Activated CD8-positive, alpha-beta memory T cell treated with anti-CD3 and anti-CD28 coated beads for 48 hours (primary cell): ENCODE measurements around the gene PEAK1.
"Not testable (repeated sequence)": the region's sequence is repeated elsewhere in the genome, so short reads cannot be mapped to it uniquely, and the experiment has no call there.

Experiments used
- DNase-seq, 3 experiments: peaks; one replicate each; pipeline ENCODE4 v3.0.0-alpha.2; 2020; ENCODE audit warnings: low read depth in 2 of 3, low spot score in 2 of 3

The PEAK1 gene

GRCh38 chr15:77181305-77182074 lies 238.4 kb downstream of the PEAK1 start:
- no peak for DNase-seq

- DNase-seq: no peak
These were observed 239.1 kb downstream of the PEAK1 start for GRCh38 chr15:77180757-77181156.

GRCh38 chr15:77180270-77180669 lies 239.6 kb downstream of the PEAK1 start:
- DNase-seq: no peak

GRCh38 chr15:77179541-77179998 lies 240.3 kb downstream of the PEAK1 start:
- no peak for DNase-seq

GRCh38 chr15:77178411-77178810 lies 241.5 kb downstream of the PEAK1 start:
- no peak for DNase-seq

GRCh38 chr15:77176148-77176547 lies 243.8 kb downstream of the PEAK1 start:
- DNase-seq: not testable (repeated sequence)

GRCh38 chr15:77173487-77173886 lies 246.4 kb downstream of the PEAK1 start:
- DNase-seq: no peak

- DNase-seq: no peak
These were observed 248.5 kb downstream of the PEAK1 start for GRCh38 chr15:77171221-77171967.

GRCh38 chr15:77168616-77169015 lies 251.3 kb downstream of the PEAK1 start:
- DNase-seq: no peak

- DNase-seq: no peak
These were observed 251.8 kb downstream of the PEAK1 start for GRCh38 chr15:77168141-77168540.

GRCh38 chr15:77167406-77167805 lies 252.5 kb downstream of the PEAK1 start:
- DNase-seq: no peak

GRCh38 chr15:77163781-77164384 lies 256.0 kb downstream of the PEAK1 start:
- DNase-seq: no peak

- no peak for DNase-seq
These were observed 256.9 kb downstream of the PEAK1 start for GRCh38 chr15:77162872-77163633.

GRCh38 chr15:77160562-77161478 lies 259.1 kb downstream of the PEAK1 start:
- no peak for DNase-seq

GRCh38 chr15:77156000-77156399 lies 263.9 kb downstream of the PEAK1 start:
- not testable (repeated sequence) for DNase-seq

- no peak for DNase-seq
These were observed 271.7 kb downstream of the PEAK1 start for GRCh38 chr15:77148191-77148590.

- DNase-seq: no peak
These were observed 274.5 kb downstream of the PEAK1 start for GRCh38 chr15:77145370-77145769.

GRCh38 chr15:77144492-77145070 lies 275.3 kb downstream of the PEAK1 start:
- DNase-seq: no peak

GRCh38 chr15:77144026-77144425 lies 275.9 kb downstream of the PEAK1 start:
- no peak for DNase-seq

- no peak for DNase-seq
These were observed 276.3 kb downstream of the PEAK1 start for GRCh38 chr15:77143616-77144015.
